Sigmoid colon (tissue), 4 donors: ENCODE results near the gene DOC2A.

Experiments used
- EP300 ChIP-seq, 4 donors: sonication (generic); formaldehyde crosslinking; IDR thresholded peaks; one replicate each; pipeline ENCODE4 v1.6.1; 2017; ENCODE audit warnings: antibody characterized with exemption in 4 of 4
- POLR2A ChIP-seq, 2 donors: fragments of 450-650 bp; IDR thresholded peaks; one replicate each; pipeline ENCODE4 v1.6.1; 2016; ENCODE audit warnings: antibody characterized with exemption in 2 of 2, mild to moderate bottlenecking in 2 of 2, moderate library complexity in 2 of 2
- POLR2AphosphoS5 ChIP-seq, 4 donors: sonication (generic); formaldehyde crosslinking; IDR thresholded peaks; one replicate each; pipeline ENCODE4 v1.6.1; 2017; ENCODE audit warnings: antibody characterized with exemption in 4 of 4
- TF ChIP-seq, protein P1 (sequence below), 4 experiments: fragments of 450-650 bp in 3 of 4; fragments of 200-600 bp in 1 of 4; IDR thresholded peaks; one replicate each; pipeline ENCODE4 v1.5.1; 2016 to 2019; ENCODE audit warnings: antibody characterized with exemption in 4 of 4, mild to moderate bottlenecking in 3 of 4, moderate library complexity in 2 of 4

DNA sequence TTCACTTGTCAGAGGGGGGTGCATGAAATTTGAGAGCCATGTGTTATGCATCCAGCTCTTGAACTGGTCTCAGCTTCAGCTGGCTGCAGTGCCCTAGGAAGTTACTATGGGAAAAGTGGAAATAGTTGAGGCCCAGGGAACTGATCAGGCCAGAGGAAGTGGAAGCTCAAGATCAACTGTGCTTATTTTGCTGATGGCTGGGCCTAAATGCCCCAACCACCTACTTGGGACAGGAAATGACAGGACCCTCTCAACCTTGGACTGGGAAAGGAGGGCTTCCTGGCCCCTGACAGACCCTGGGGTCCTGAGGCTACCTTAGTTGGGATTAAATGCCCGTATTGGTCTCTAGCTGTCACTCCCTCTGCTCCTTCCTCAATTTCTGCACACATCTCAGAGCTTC is 38.3 kb downstream of the DOC2A start:
- TF ChIP-seq POLR2A (IDR thresholded peaks at IDR 0.05): no peak
- TF ChIP-seq, protein P1, sequence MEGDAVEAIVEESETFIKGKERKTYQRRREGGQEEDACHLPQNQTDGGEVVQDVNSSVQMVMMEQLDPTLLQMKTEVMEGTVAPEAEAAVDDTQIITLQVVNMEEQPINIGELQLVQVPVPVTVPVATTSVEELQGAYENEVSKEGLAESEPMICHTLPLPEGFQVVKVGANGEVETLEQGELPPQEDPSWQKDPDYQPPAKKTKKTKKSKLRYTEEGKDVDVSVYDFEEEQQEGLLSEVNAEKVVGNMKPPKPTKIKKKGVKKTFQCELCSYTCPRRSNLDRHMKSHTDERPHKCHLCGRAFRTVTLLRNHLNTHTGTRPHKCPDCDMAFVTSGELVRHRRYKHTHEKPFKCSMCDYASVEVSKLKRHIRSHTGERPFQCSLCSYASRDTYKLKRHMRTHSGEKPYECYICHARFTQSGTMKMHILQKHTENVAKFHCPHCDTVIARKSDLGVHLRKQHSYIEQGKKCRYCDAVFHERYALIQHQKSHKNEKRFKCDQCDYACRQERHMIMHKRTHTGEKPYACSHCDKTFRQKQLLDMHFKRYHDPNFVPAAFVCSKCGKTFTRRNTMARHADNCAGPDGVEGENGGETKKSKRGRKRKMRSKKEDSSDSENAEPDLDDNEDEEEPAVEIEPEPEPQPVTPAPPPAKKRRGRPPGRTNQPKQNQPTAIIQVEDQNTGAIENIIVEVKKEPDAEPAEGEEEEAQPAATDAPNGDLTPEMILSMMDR (IDR thresholded peaks at IDR 0.05): no peak
- TF ChIP-seq POLR2AphosphoS5 (IDR thresholded peaks at IDR 0.05): no peak
- TF ChIP-seq EP300 (IDR thresholded peaks at IDR 0.05): no peak
